H1 (cell line): ENCODE data around the gene CYSLTR1. TPM values are rescaled to one million over a fixed set of nuclear protein-coding genes. Genes with fewer than 3 reads are reported as not detected.

ENCODE experiments used
- RFX5 ChIP-seq: IDR thresholded peaks from 2 replicates; pipeline ENCODE4 v1.6.1; 2011; ENCODE audit warnings: low read depth, low read length, improper control_type of control experiment, borderline replicate concordance
- TCF12 ChIP-seq: IDR thresholded peaks from 2 replicates; pipeline ENCODE4 v1.6.1; 2011; ENCODE audit warnings: low read depth, mild to moderate bottlenecking, low read length
- polyA plus RNA-seq, 7 experiments: library from polyadenylated mRNA; depleted of rRNA in 3 of 7; stranded (reverse) in 5 of 7; unstranded in 2 of 7; fragments of >200 nt in 5 of 7; fragments of 200-250 nt in 2 of 7; gene quantifications; 1 replicate in 5 of 7; 2 replicates in 1 of 7; 4 replicates in 1 of 7; pipeline versions ENCODE4 v1.2.1 to v1.2.3, GENCODE V29; 2011 to 2013; ENCODE audit warnings: missing spikeins in 2 of 7, mixed read lengths in 2 of 7
- total RNA-seq: library from RNA; stranded (reverse); fragmentation: NEBNext Ultra II Directional; extraction: Animal tissue kit (Norgen Biotek cat#: 25700); gene quantifications from 2 replicates; pipeline ENCODE4 v1.2.1, GENCODE V29; 2021
- TF ChIP-seq, protein P1 (sequence below): fragments of 300-600 bp; sonication (generic); IDR thresholded peaks from 2 replicates; pipeline ENCODE4 v1.7.1; 2012; ENCODE audit warnings: low read length, moderate library complexity, mild to moderate bottlenecking, inconsistent platforms; ENCODE audit not compliant: insufficient replicate concordance

CYSLTR1 gene
- total and polyA plus RNA-seq, 2 of the 8 experiments (the other 6 are each of a cell fraction or from before 2014, with no cell fraction given) = 0.09 TPM

DNA sequence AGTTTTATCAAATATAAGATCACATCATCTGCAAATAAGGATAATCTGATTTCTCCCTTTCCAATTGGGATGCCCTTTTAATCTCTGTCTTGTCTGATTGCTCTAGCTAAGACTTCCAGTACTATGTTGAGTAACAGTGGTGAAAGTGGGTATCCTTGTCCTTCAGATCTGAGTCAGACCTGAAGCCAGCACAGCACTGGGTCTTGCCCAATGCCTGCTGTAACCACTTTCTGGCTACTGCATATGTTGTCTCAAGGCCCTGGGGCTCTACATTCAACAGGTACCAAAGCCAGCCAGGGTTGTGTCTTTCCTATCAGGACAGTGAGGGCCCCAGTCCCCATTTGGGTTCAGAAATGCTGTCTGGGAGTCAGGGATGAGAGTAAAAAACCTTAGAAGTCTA, 90.3 kb downstream of the CYSLTR1 start (continued):
- TF ChIP-seq, protein P1, sequence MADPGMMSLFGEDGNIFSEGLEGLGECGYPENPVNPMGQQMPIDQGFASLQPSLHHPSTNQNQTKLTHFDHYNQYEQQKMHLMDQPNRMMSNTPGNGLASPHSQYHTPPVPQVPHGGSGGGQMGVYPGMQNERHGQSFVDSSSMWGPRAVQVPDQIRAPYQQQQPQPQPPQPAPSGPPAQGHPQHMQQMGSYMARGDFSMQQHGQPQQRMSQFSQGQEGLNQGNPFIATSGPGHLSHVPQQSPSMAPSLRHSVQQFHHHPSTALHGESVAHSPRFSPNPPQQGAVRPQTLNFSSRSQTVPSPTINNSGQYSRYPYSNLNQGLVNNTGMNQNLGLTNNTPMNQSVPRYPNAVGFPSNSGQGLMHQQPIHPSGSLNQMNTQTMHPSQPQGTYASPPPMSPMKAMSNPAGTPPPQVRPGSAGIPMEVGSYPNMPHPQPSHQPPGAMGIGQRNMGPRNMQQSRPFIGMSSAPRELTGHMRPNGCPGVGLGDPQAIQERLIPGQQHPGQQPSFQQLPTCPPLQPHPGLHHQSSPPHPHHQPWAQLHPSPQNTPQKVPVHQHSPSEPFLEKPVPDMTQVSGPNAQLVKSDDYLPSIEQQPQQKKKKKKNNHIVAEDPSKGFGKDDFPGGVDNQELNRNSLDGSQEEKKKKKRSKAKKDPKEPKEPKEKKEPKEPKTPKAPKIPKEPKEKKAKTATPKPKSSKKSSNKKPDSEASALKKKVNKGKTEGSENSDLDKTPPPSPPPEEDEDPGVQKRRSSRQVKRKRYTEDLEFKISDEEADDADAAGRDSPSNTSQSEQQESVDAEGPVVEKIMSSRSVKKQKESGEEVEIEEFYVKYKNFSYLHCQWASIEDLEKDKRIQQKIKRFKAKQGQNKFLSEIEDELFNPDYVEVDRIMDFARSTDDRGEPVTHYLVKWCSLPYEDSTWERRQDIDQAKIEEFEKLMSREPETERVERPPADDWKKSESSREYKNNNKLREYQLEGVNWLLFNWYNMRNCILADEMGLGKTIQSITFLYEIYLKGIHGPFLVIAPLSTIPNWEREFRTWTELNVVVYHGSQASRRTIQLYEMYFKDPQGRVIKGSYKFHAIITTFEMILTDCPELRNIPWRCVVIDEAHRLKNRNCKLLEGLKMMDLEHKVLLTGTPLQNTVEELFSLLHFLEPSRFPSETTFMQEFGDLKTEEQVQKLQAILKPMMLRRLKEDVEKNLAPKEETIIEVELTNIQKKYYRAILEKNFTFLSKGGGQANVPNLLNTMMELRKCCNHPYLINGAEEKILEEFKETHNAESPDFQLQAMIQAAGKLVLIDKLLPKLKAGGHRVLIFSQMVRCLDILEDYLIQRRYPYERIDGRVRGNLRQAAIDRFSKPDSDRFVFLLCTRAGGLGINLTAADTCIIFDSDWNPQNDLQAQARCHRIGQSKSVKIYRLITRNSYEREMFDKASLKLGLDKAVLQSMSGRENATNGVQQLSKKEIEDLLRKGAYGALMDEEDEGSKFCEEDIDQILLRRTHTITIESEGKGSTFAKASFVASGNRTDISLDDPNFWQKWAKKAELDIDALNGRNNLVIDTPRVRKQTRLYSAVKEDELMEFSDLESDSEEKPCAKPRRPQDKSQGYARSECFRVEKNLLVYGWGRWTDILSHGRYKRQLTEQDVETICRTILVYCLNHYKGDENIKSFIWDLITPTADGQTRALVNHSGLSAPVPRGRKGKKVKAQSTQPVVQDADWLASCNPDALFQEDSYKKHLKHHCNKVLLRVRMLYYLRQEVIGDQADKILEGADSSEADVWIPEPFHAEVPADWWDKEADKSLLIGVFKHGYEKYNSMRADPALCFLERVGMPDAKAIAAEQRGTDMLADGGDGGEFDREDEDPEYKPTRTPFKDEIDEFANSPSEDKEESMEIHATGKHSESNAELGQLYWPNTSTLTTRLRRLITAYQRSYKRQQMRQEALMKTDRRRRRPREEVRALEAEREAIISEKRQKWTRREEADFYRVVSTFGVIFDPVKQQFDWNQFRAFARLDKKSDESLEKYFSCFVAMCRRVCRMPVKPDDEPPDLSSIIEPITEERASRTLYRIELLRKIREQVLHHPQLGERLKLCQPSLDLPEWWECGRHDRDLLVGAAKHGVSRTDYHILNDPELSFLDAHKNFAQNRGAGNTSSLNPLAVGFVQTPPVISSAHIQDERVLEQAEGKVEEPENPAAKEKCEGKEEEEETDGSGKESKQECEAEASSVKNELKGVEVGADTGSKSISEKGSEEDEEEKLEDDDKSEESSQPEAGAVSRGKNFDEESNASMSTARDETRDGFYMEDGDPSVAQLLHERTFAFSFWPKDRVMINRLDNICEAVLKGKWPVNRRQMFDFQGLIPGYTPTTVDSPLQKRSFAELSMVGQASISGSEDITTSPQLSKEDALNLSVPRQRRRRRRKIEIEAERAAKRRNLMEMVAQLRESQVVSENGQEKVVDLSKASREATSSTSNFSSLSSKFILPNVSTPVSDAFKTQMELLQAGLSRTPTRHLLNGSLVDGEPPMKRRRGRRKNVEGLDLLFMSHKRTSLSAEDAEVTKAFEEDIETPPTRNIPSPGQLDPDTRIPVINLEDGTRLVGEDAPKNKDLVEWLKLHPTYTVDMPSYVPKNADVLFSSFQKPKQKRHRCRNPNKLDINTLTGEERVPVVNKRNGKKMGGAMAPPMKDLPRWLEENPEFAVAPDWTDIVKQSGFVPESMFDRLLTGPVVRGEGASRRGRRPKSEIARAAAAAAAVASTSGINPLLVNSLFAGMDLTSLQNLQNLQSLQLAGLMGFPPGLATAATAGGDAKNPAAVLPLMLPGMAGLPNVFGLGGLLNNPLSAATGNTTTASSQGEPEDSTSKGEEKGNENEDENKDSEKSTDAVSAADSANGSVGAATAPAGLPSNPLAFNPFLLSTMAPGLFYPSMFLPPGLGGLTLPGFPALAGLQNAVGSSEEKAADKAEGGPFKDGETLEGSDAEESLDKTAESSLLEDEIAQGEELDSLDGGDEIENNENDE = no peak
- TF ChIP-seq RFX5 = no peak
- TF ChIP-seq TCF12 = no peak
